Small intestine (tissue), 7 donors: Measurements from ENCODE around the gene ATP6V1C2. TPM values are rescaled to one million over a fixed set of nuclear protein-coding genes. Genes with fewer than 3 reads are reported as not detected.

Experiments used
- DNase-seq, 2 donors: peaks; one replicate each; pipeline versions ENCODE4 v3.0.0 to v3.0.0-alpha.2; 2013
- FAIRE-seq: peaks from 2 replicates; lab custom pipeline; 2012; peaks lifted over from hg19 to GRCh38; lab: Jason Lieb, UNC
- H3K27ac ChIP-seq, 3 donors: one replicate each; pipeline ENCODE4 v1.5.1; 2013; ENCODE audit warnings: low read length in 2 of 3, mild to moderate bottlenecking in 2 of 3, control low read depth in 1 of 3, inconsistent platforms in 1 of 3, low read depth in 1 of 3, moderate library complexity in 1 of 3
- H3K27me3 ChIP-seq, 3 donors: one replicate each; pipeline ENCODE4 v1.6.1; 2013; ENCODE audit warnings: low read length in 3 of 3, inconsistent platforms in 1 of 3; ENCODE audit not compliant: control insufficient read depth in 3 of 3, insufficient read depth in 3 of 3
- H3K36me3 ChIP-seq, 3 donors: one replicate each; pipeline ENCODE4 v1.6.1; 2013; ENCODE audit warnings: low read length in 3 of 3, inconsistent platforms in 1 of 3, low read depth in 1 of 3, mild to moderate bottlenecking in 1 of 3, moderate library complexity in 1 of 3; ENCODE audit not compliant: control insufficient read depth in 3 of 3, insufficient read depth in 2 of 3
- H3K4me1 ChIP-seq, 3 donors: one replicate each; pipeline ENCODE4 v1.6.1; 2013; ENCODE audit warnings: low read length in 2 of 3, inconsistent platforms in 1 of 3, low read depth in 1 of 3, mild to moderate bottlenecking in 1 of 3, moderate library complexity in 1 of 3; ENCODE audit not compliant: control insufficient read depth in 3 of 3, insufficient read depth in 2 of 3
- H3K4me3 ChIP-seq, 3 donors: one replicate each; pipeline ENCODE4 v1.5.1; 2013; ENCODE audit warnings: low read length in 3 of 3, control low read depth in 1 of 3, inconsistent platforms in 1 of 3, low read depth in 1 of 3, mild to moderate bottlenecking in 1 of 3, moderate library complexity in 1 of 3
- H3K9me3 ChIP-seq, 2 donors: one replicate each; pipeline ENCODE4 v1.6.1; 2013; ENCODE audit warnings: low read depth in 1 of 2, low read length in 1 of 2; ENCODE audit not compliant: control insufficient read depth in 2 of 2, insufficient read depth in 1 of 2
- WGBS, 3 donors: extraction: QIAGEN DNeasy Blood & Tissue Kit; methylation state at CpG; one replicate each; pipeline ENCODE4 v1.1.7; 2013; 5-methylcytosine and 5-hydroxymethylcytosine counted together
- polyA plus RNA-seq, 4 donors: library from polyadenylated mRNA; stranded (reverse) in 3 of 4; unstranded in 1 of 4; fragments of 200-250 nt in 3 of 4; fragments of 120-200 nt in 1 of 4; gene quantifications; one replicate each; pipeline versions ENCODE4 v1.2.1 to v1.2.3, GENCODE V29; 2013
- donor health status: healthy with polysubstance abuse.
- donor health status: control.
- donor health status: control.
- donor health status: Bipolar disorder and iron deficiency.
- donor health status: healthy.

Gene ATP6V1C2
- polyA plus RNA-seq, 4 donors: 0.22 to 3.6 (median 0.92) TPM

- Histone ChIP-seq H3K9me3 (no peaks in the 10 kb centered on the region), H3K27me3 (no peaks in the 10 kb centered on the region), H3K27ac (peak overlapping the region in 1 of 3 donors; percentile 38), H3K36me3 (no peaks in the 10 kb centered on the region), H3K4me3 (no peak overlapping the region), H3K4me1 (peaks cover 0 to 17% (median 0%) of the 10 kb centered on the region in 3 donors)
- DNase-seq: peak; percentile 61 to 67
- WGBS, 3 donors: 40 to 75% (median 59%) methylated on average over 11 of the region's 11 CpGs
- FAIRE-seq: no peak
Measured at GRCh38 chr2:10759151-10759714, 37.8 kb downstream of the ATP6V1C2 start.

GRCh38 chr2:10760794-10761504 lies 39.5 kb downstream of the ATP6V1C2 start:
- Histone ChIP-seq H3K4me1 (peaks cover 0 to 29% (median 0%) of the 10 kb centered on the region in 3 donors), H3K36me3 (no peaks in the 10 kb centered on the region), H3K4me3 (no peak overlapping the region), H3K27me3 (no peaks in the 10 kb centered on the region), H3K9me3 (no peaks in the 10 kb centered on the region), H3K27ac (no peak overlapping the region)
- FAIRE-seq (no peak), DNase-seq (no peak)
- WGBS, 3 donors: 84 to 86% (median 84%) methylated on average over 13 of the region's 13 CpGs

GRCh38 chr2:10761591-10761990 lies 40.2 kb downstream of the ATP6V1C2 start:
- Histone ChIP-seq H3K9me3 (no peaks in the 10 kb centered on the region), H3K4me1 (peaks cover 0 to 31% (median 0%) of the 10 kb centered on the region in 3 donors), H3K4me3 (no peak overlapping the region), H3K27ac (no peak overlapping the region), H3K27me3 (no peaks in the 10 kb centered on the region), H3K36me3 (no peaks in the 10 kb centered on the region)
- no peak for FAIRE-seq
- no peak for DNase-seq
- 83 to 89% (median 84%) methylated on average over 9 of the region's 9 CpGs for WGBS, 3 donors

- H3K27ac ChIP-seq: no peak overlapping the region
- no peaks in the 10 kb centered on the region for H3K9me3 ChIP-seq
- no peaks in the 10 kb centered on the region for H3K27me3 ChIP-seq
- 65 to 80% (median 68%) methylated on average over 25 of the region's 25 CpGs for WGBS, 3 donors
- no peaks in the 10 kb centered on the region for H3K36me3 ChIP-seq
- H3K4me3 ChIP-seq: no peak overlapping the region
- peak in 1 of 2 donors; percentile 4 for DNase-seq
- no peak for FAIRE-seq
- H3K4me1 ChIP-seq: peaks cover 0 to 31% (median 0%) of the 10 kb centered on the region in 3 donors
Measured at GRCh38 chr2:10762651-10763460, 41.4 kb downstream of the ATP6V1C2 start.

- no peaks in the 10 kb centered on the region for H3K27me3 ChIP-seq
- FAIRE-seq: no peak
- no peaks in the 10 kb centered on the region for H3K9me3 ChIP-seq
- H3K27ac ChIP-seq: no peak overlapping the region
- no peak overlapping the region for H3K4me3 ChIP-seq
- WGBS, 3 donors: 81 to 91% (median 85%) methylated on average over 9 of the region's 9 CpGs
- peaks cover 0 to 31% (median 0%) of the 10 kb centered on the region in 3 donors for H3K4me1 ChIP-seq
- no peak for DNase-seq
- H3K36me3 ChIP-seq: no peaks in the 10 kb centered on the region
Measured at GRCh38 chr2:10763461-10763800, 42.0 kb downstream of the ATP6V1C2 start.

GRCh38 chr2:10764096-10764785 lies 42.8 kb downstream of the ATP6V1C2 start:
- 86 to 92% (median 89%) methylated on average over 18 of the region's 18 CpGs for WGBS, 3 donors
- FAIRE-seq (no peak), DNase-seq (no peak)

GRCh38 chr2:10764896-10765295 lies 43.5 kb downstream of the ATP6V1C2 start:
- H3K27ac ChIP-seq: peak overlapping the region in 1 of 3 donors; percentile 69
- H3K9me3 ChIP-seq: no peaks in the 10 kb centered on the region
- FAIRE-seq (no peak), DNase-seq (no peak)
- no peaks in the 10 kb centered on the region for H3K36me3 ChIP-seq
- peaks cover 0 to 20% (median 0%) of the 10 kb centered on the region in 3 donors for H3K4me1 ChIP-seq
- WGBS, 3 donors: 61 to 70% (median 68%) methylated on average over 4 of the region's 4 CpGs
- H3K4me3 ChIP-seq: no peak overlapping the region
- H3K27me3 ChIP-seq: no peaks in the 10 kb centered on the region

More at GRCh38 chr2:10764096-10764785, 42.8 kb downstream of the ATP6V1C2 start:
- no peaks in the 10 kb centered on the region for H3K27me3 ChIP-seq
- no peak overlapping the region for H3K27ac ChIP-seq
- no peaks in the 10 kb centered on the region for H3K9me3 ChIP-seq
- H3K36me3 ChIP-seq: no peaks in the 10 kb centered on the region
- H3K4me1 ChIP-seq: peaks cover 0 to 24% (median 0%) of the 10 kb centered on the region in 3 donors
- H3K4me3 ChIP-seq: no peak overlapping the region

GRCh38 chr2:10765461-10765860 lies 44.0 kb downstream of the ATP6V1C2 start:
- H3K27ac ChIP-seq: peak overlapping the region in 1 of 3 donors; percentile 69
- WGBS, 3 donors: 2 to 48% (median 15%) methylated on average over 5 of the region's 5 CpGs
- no peaks in the 10 kb centered on the region for H3K27me3 ChIP-seq
- no peaks in the 10 kb centered on the region for H3K9me3 ChIP-seq
- no peak overlapping the region for H3K4me3 ChIP-seq
- peak; percentile 84 to 89 for DNase-seq
- no peak for FAIRE-seq
- peaks cover 0 to 15% (median 0%) of the 10 kb centered on the region in 3 donors for H3K4me1 ChIP-seq
- H3K36me3 ChIP-seq: no peaks in the 10 kb centered on the region
